Measurements from ENCODE around the gene RFX4. TPM values are rescaled to one million over a fixed set of nuclear protein-coding genes. Genes with fewer than 3 reads are reported as not detected.
A peak's percentile ranks its signal among the peaks of the same experiment; 100 is the strongest.

The RFX4 gene
- total RNA-seq (not detected in 2 replicates), polyA plus RNA-seq (not detected in 2 replicates)

GRCh38 chr12:106582641-106583230 is at the start of gene RFX4:
Gene RFX4, plus strand, starts transcription at chr12:106583004. Its CDS starts 317 bp downstream, at chr12:106583321.
- H3K9me3 ChIP-seq (ENCODE audit: low read depth), result no peaks in the 10 kb centered on the region
- H3K27ac ChIP-seq, result no peak within 1 kb of the TSS
- peaks cover 22% of the 10 kb centered on the region for H3K4me1 ChIP-seq (ENCODE audit: low read depth)
- DNase-seq (ENCODE audit: low read depth in 1 of 2, low spot score in 1 of 2), result no peak
- peaks cover 100% of the 10 kb centered on the region for H3K27me3 ChIP-seq
- no peaks in the 10 kb centered on the region for H3K36me3 ChIP-seq
- H3K4me3 ChIP-seq, result peak within 1 kb of the TSS; percentile 27
- TF ChIP-seq, protein P1, sequence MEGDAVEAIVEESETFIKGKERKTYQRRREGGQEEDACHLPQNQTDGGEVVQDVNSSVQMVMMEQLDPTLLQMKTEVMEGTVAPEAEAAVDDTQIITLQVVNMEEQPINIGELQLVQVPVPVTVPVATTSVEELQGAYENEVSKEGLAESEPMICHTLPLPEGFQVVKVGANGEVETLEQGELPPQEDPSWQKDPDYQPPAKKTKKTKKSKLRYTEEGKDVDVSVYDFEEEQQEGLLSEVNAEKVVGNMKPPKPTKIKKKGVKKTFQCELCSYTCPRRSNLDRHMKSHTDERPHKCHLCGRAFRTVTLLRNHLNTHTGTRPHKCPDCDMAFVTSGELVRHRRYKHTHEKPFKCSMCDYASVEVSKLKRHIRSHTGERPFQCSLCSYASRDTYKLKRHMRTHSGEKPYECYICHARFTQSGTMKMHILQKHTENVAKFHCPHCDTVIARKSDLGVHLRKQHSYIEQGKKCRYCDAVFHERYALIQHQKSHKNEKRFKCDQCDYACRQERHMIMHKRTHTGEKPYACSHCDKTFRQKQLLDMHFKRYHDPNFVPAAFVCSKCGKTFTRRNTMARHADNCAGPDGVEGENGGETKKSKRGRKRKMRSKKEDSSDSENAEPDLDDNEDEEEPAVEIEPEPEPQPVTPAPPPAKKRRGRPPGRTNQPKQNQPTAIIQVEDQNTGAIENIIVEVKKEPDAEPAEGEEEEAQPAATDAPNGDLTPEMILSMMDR (IDR thresholded peaks at IDR 0.05; ENCODE audit: low read depth, low read length), result no peak

GRCh38 chr12:106541201-106541600 is 41.6 kb upstream of the RFX4 start:
- no peak for DNase-seq (ENCODE audit: low read depth in 1 of 2, low spot score in 1 of 2)
- H3K36me3 ChIP-seq, result no peaks in the 10 kb centered on the region
- no peaks in the 10 kb centered on the region for H3K9me3 ChIP-seq (ENCODE audit: low read depth)
- TF ChIP-seq, protein P1 (IDR thresholded peaks at IDR 0.05; ENCODE audit: low read depth, low read length), result no peak
- H3K27ac ChIP-seq, result no peak overlapping the region
- H3K27me3 ChIP-seq, result no peaks in the 10 kb centered on the region
- no peaks in the 10 kb centered on the region for H3K4me1 ChIP-seq (ENCODE audit: low read depth)
- no peak overlapping the region for H3K4me3 ChIP-seq

- H3K27ac ChIP-seq, result no peak overlapping the region
- no peaks in the 10 kb centered on the region for H3K4me1 ChIP-seq (ENCODE audit: low read depth)
- no peaks in the 10 kb centered on the region for H3K27me3 ChIP-seq
- no peaks in the 10 kb centered on the region for H3K9me3 ChIP-seq (ENCODE audit: low read depth)
- no peak overlapping the region for H3K4me3 ChIP-seq
- no peak for DNase-seq (ENCODE audit: low read depth in 1 of 2, low spot score in 1 of 2)
- no peaks in the 10 kb centered on the region for H3K36me3 ChIP-seq
- TF ChIP-seq, protein P1 (IDR thresholded peaks at IDR 0.05; ENCODE audit: low read depth, low read length), result no peak
Observed at GRCh38 chr12:106551410-106551809, 31.4 kb upstream of the RFX4 start.

DNA sequence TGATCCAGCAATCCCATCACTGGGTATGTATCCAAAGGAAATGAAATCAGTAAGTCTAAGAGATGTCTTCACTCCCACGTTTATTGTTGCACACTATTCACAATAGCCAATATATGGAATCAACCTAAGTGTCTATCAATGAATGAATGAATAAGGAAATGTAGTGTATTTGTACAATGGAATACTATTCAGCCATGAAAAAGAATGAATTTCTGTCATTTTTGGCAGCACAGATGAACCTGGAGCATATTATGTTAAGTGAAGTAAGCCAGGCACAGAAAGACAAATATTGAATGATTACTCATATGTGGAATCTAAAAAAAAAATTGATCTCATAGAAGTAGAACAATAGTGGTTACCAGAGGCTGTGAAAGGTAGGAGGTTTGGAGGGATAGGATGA is 30.6 kb upstream of the RFX4 start:
- TF ChIP-seq, protein P1 (IDR thresholded peaks at IDR 0.05; ENCODE audit: low read depth, low read length), result no peak
- Histone ChIP-seq H3K27me3 (no peaks in the 10 kb centered on the region), H3K9me3 (ENCODE audit: low read depth) (no peaks in the 10 kb centered on the region), H3K4me1 (ENCODE audit: low read depth) (no peaks in the 10 kb centered on the region), H3K36me3 (no peaks in the 10 kb centered on the region), H3K4me3 (no peak overlapping the region), H3K27ac (no peak overlapping the region)
- DNase-seq (ENCODE audit: low read depth in 1 of 2, low spot score in 1 of 2), result no peak

GRCh38 chr12:106564678-106565329 is 18.0 kb upstream of the RFX4 start:
- Histone ChIP-seq H3K4me3 (no peak overlapping the region), H3K27ac (no peak overlapping the region), H3K27me3 (peaks cover 7% of the 10 kb centered on the region), H3K9me3 (ENCODE audit: low read depth) (no peaks in the 10 kb centered on the region), H3K36me3 (no peaks in the 10 kb centered on the region), H3K4me1 (ENCODE audit: low read depth) (no peaks in the 10 kb centered on the region)
- no peak for DNase-seq (ENCODE audit: low read depth in 1 of 2, low spot score in 1 of 2)
- TF ChIP-seq, protein P1 (IDR thresholded peaks at IDR 0.05; ENCODE audit: low read depth, low read length), result no peak
